Omental fat pad (tissue), 4 donors: ENCODE data around the gene SEC61G. TPM values are rescaled to one million over a fixed set of nuclear protein-coding genes. Genes with fewer than 3 reads are reported as not detected.

Source experiments
- ATAC-seq: fragments of 150-250 bp; one replicate; pipeline ENCODE4 v1.9.1; 2016; ENCODE audit warnings: mild to moderate bottlenecking, moderate library complexity; ENCODE audit not compliant: low FRiP score
- DNase-seq: peaks from one replicate; pipeline ENCODE4 v3.0.0-alpha.2; 2019; ENCODE audit warnings: low spot score
- total RNA-seq, 4 donors: library from RNA; depleted of rRNA; stranded (reverse); fragments of >200 nt; gene quantifications; one replicate each; pipeline ENCODE4 v1.1.0, GENCODE V29; 2016
- TF ChIP-seq, protein P1 (sequence below), 3 donors: fragments of 450-650 bp; IDR thresholded peaks; one replicate each; pipeline ENCODE4 v1.5.1; 2016 to 2017; ENCODE audit warnings: antibody characterized with exemption in 3 of 3, mild to moderate bottlenecking in 3 of 3, moderate library complexity in 2 of 3

Gene SEC61G
- 100 to 1,000 TPM; 154 to 350 (median 272) TPM for total RNA-seq

DNA sequence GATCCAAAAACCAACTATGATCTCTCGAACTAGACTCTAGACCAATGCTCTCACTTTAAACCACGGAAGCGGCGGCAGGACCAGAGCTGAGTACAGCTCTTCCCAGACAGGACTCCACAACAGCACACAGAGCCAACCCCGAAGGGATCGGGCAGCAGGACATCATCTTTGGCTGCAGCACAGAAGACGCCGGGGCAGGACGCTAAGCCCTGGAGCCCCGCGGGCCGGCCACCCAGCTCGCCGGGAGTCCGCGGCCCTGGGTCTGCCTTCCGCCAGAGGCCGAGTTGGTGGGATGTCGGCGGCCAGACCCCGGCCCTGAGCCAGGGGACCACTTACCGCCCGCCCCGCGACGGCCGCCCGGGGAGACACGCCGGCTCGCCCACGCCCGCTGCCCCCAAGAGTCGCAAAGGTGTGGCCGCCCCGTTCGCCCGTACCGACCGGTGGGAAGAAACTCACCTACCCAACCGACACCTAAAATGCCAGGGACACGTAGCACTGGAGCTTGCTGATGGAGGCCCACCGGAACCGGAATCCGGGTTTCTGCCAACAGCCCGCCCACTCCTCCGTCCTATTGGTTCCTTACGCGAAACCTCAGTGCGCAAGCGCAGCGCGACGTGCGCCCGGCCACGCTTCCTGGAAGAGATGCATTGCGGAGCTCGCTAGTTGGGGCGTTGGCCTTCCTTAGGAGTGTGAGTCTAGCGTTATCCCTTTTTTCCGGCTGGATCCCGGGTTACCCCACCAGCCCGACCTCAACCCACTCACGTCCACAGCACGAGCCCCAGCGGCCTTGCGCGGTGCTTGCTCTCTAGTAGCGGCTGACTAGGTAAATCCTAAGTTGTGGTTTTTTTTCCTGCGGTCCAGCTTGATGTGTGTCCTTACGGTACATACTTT lies at the start of gene SEC61G:
Gene SEC61G (minus strand): TSS at position 510 of the 891 bp plus-strand sequence. CDS start 1,623 bp downstream, outside the sequence.
- DNase-seq (peak; percentile 88), ATAC-seq (peak; percentile 98)
- TF ChIP-seq, protein P1, sequence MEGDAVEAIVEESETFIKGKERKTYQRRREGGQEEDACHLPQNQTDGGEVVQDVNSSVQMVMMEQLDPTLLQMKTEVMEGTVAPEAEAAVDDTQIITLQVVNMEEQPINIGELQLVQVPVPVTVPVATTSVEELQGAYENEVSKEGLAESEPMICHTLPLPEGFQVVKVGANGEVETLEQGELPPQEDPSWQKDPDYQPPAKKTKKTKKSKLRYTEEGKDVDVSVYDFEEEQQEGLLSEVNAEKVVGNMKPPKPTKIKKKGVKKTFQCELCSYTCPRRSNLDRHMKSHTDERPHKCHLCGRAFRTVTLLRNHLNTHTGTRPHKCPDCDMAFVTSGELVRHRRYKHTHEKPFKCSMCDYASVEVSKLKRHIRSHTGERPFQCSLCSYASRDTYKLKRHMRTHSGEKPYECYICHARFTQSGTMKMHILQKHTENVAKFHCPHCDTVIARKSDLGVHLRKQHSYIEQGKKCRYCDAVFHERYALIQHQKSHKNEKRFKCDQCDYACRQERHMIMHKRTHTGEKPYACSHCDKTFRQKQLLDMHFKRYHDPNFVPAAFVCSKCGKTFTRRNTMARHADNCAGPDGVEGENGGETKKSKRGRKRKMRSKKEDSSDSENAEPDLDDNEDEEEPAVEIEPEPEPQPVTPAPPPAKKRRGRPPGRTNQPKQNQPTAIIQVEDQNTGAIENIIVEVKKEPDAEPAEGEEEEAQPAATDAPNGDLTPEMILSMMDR (IDR thresholded peaks at IDR 0.05): no peak

DNA sequence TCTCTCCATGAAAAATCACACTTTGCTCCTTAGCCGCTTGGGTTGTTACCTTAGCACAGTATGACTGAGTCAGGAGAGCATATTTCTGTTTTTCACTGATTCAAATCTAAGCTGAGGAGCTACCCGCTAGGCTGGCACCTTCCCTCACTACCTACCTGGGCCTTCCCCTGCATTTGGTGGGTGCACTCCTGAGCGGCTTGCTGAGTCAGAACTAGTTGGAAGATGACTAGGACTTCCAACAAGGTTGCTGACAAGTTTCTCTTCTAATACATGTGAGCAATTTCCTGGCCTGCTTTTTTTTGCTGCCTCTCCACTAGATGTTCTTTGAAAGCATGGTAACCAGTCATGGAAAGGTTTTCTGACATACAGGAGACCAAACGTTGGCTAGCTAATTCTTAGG lies 43.8 kb upstream of the SEC61G start:
- ATAC-seq: peak; percentile 24
- TF ChIP-seq, protein P1 (IDR thresholded peaks at IDR 0.05): no peak
- DNase-seq: no peak

DNA sequence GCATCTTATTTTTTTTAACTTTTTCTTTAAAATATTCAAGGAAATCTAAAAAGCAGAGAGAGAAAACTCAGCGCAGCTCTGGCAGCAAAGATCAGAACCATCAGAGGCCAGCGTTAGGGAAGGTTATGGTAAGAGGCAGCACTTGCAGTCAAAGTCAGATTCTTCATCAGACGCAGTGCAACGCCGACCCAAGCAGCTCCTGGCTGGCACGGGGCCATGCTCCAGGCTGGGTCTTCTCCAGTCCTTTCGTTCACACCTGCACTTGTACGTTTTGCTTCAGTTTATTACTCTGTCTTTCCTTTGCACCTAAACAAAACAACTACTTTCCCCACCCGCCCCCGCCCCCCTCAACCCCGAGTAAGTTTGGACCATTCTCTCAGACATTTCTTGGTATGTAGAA lies 43.1 kb upstream of the SEC61G start:
- TF ChIP-seq, protein P1 (IDR thresholded peaks at IDR 0.05): no peak
- ATAC-seq (no peak), DNase-seq (no peak)

DNA sequence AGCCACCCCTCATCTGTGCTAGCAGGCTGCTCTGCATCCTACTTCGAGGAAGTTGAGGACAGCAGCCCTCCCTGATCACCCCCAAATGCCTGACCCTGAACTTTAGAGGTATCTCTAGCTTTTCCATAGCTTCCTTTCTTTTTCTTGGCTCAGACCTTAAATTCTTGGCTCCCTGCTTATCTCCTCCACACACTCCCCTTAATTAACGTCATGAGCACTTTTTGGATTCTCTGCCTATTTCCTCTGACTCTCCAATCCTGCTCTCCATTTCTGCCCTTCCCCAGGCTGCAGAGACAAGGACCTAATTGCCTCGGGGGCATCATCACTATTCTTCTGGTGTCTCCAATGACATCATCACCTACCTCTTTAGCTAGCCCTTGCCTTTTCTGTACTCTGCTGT lies 40.8 kb upstream of the SEC61G start:
- ATAC-seq: peak; percentile 44
- TF ChIP-seq, protein P1 (IDR thresholded peaks at IDR 0.05): no peak
- no peak for DNase-seq

DNA sequence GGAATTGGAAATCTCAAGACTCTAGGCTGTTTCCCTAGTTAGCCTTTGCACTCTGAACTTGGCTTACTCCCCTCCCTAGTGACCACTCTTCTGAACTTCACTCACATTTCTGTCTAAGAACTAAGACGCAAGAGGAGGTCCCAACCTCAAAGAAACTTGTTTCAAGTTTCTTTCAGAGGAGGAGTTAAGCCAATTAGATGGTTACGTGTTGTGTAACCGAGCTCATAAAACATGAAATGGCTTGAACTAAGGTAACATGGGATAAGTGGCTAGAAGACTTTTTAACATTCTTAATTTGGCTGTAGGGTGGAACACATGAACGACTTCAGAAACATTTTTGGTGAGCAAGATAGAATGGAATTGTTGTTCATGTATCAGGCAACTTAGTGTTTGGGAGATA lies 39.5 kb upstream of the SEC61G start:
- DNase-seq (no peak), ATAC-seq (no peak)
- TF ChIP-seq, protein P1 (IDR thresholded peaks at IDR 0.05): no peak

DNA sequence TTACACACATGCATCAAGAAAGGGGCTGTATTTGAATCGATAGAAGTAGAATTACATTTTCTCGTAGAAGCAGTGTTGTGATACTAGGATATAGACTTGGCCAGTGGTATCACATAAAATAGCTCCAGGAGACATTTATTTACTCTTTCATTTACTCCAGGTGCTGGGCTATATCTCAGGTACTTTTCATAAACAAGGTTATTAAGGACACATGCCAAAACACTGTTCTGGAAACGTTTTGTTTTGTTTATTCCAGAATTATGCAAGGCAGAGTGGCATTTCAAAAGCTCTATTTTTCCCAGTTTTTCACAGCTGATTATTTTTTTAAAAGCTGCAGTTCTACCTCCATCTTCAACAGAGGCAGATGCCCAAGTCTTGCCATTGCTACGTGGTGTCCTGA lies 37.8 kb upstream of the SEC61G start:
- TF ChIP-seq, protein P1 (IDR thresholded peaks at IDR 0.05): no peak

DNA sequence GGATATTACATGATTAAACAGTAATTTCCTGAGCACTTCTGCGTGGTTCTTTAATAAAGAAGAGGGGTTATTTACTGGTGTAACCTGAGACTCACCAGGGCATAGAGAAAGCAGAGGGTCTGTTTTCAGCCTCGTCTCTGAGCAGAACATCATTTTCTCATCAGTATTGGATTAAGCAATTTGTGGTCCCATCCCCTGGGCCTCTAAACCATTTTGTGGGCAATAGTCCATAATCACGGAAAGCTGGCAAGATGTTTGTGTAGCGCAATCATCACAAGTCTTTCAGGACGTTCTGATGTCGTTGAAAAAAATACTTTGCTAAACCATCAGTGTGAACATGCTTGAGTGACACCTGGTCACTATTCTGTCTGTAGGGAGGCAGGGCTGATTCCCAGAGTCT lies 37.1 kb upstream of the SEC61G start:
- no peak for DNase-seq
- TF ChIP-seq, protein P1 (IDR thresholded peaks at IDR 0.05): no peak
- no peak for ATAC-seq

More for the DNA sequence above, 37.8 kb upstream of the SEC61G start:
- DNase-seq (no peak), ATAC-seq (no peak)
